ENCODE data around the gene ZNF440. TPM values are rescaled to one million over a fixed set of nuclear protein-coding genes. Genes with fewer than 3 reads are reported as not detected.
"Not testable (repeated sequence)": the region's sequence is repeated elsewhere in the genome, so short reads cannot be mapped to it uniquely, and the experiment has no call there.

ZNF440 gene
- total RNA-seq (2014; rRNA removed; shearing (Covaris generic); ENCODE audit: low replicate concordance), result 3.2 and 5.7 TPM in 2 replicates

- DNase-seq (ENCODE audit: low read depth), result peak; percentile 96
- in situ Hi-C loops (cut with HindIII; ENCODE audit: low pct_unique_long_range_greater_than_20kb, low sequenced_read_pairs), result no loop called here
These were observed at the start of gene ZNF440 for GRCh38 chr19:11814029-11814699. Gene ZNF440, plus strand, starts transcription at chr19:11814273. Its CDS starts 175 bp downstream, at chr19:11814448.

GRCh38 chr19:11766597-11767591, 47.2 kb upstream of the ZNF440 start, which contains the start of gene ZNF441:
Gene ZNF441, plus strand, starts transcription at chr19:11767000. Its CDS starts 194 bp downstream, at chr19:11767194.
- in situ Hi-C loops (cut with HindIII; ENCODE audit: low pct_unique_long_range_greater_than_20kb, low sequenced_read_pairs), result no loop called here
- DNase-seq (ENCODE audit: low read depth), result peak; percentile 99

- DNase-seq (ENCODE audit: low read depth), result peak; percentile 73
- in situ Hi-C loops (cut with HindIII; ENCODE audit: low pct_unique_long_range_greater_than_20kb, low sequenced_read_pairs), result no loop called here
These were observed 46.4 kb upstream of the ZNF440 start for GRCh38 chr19:11767633-11768133.

- no peak for DNase-seq (ENCODE audit: low read depth)
- in situ Hi-C loops (cut with HindIII; ENCODE audit: low pct_unique_long_range_greater_than_20kb, low sequenced_read_pairs), result no loop called here
These were observed 44.1 kb upstream of the ZNF440 start for GRCh38 chr19:11769995-11770394.

GRCh38 chr19:11771520-11771919, 42.6 kb upstream of the ZNF440 start:
- DNase-seq (ENCODE audit: low read depth); in situ Hi-C loops (cut with HindIII; ENCODE audit: low pct_unique_long_range_greater_than_20kb, low sequenced_read_pairs): not testable (repeated sequence)

GRCh38 chr19:11776669-11777068, 37.4 kb upstream of the ZNF440 start:
- in situ Hi-C loops (cut with HindIII; ENCODE audit: low pct_unique_long_range_greater_than_20kb, low sequenced_read_pairs); DNase-seq (ENCODE audit: low read depth): not testable (repeated sequence)

- no peak for DNase-seq (ENCODE audit: low read depth)
- in situ Hi-C loops (cut with HindIII; ENCODE audit: low pct_unique_long_range_greater_than_20kb, low sequenced_read_pairs), result no loop called here
These were observed 33.5 kb upstream of the ZNF440 start for GRCh38 chr19:11780431-11781020.

- no peak for DNase-seq (ENCODE audit: low read depth)
- in situ Hi-C loops (cut with HindIII; ENCODE audit: low pct_unique_long_range_greater_than_20kb, low sequenced_read_pairs), result no loop called here
These were observed 32.6 kb upstream of the ZNF440 start for GRCh38 chr19:11781295-11782057.

- no peak for DNase-seq (ENCODE audit: low read depth)
- in situ Hi-C loops (cut with HindIII; ENCODE audit: low pct_unique_long_range_greater_than_20kb, low sequenced_read_pairs), result no loop called here
These were observed 30.3 kb upstream of the ZNF440 start for GRCh38 chr19:11783767-11784166.

- DNase-seq (ENCODE audit: low read depth), result no peak
- in situ Hi-C loops (cut with HindIII; ENCODE audit: low pct_unique_long_range_greater_than_20kb, low sequenced_read_pairs), result no loop called here
These were observed 29.7 kb upstream of the ZNF440 start for GRCh38 chr19:11784356-11784755.

- in situ Hi-C loops (cut with HindIII; ENCODE audit: low pct_unique_long_range_greater_than_20kb, low sequenced_read_pairs), result no loop called here
- no peak for DNase-seq (ENCODE audit: low read depth)
These were observed 26.5 kb upstream of the ZNF440 start for GRCh38 chr19:11787536-11787935.

- in situ Hi-C loops (cut with HindIII; ENCODE audit: low pct_unique_long_range_greater_than_20kb, low sequenced_read_pairs), result no loop called here
- no peak for DNase-seq (ENCODE audit: low read depth)
These were observed 21.1 kb upstream of the ZNF440 start for GRCh38 chr19:11792942-11793341.

- in situ Hi-C loops (cut with HindIII; ENCODE audit: low pct_unique_long_range_greater_than_20kb, low sequenced_read_pairs), result no loop called here
- DNase-seq (ENCODE audit: low read depth), result peak; percentile 44
These were observed 16.6 kb upstream of the ZNF440 start for GRCh38 chr19:11797491-11797890.

GRCh38 chr19:11798391-11799330, 15.4 kb upstream of the ZNF440 start, which contains the start of gene ZNF491:
Gene ZNF491, plus strand, starts transcription at chr19:11798523. Its CDS starts 7,431 bp downstream, at chr19:11805954.
- in situ Hi-C loops (cut with HindIII; ENCODE audit: low pct_unique_long_range_greater_than_20kb, low sequenced_read_pairs), result no loop called here
- peak; percentile 54 for DNase-seq (ENCODE audit: low read depth)

- in situ Hi-C loops (cut with HindIII; ENCODE audit: low pct_unique_long_range_greater_than_20kb, low sequenced_read_pairs), result no loop called here
- DNase-seq (ENCODE audit: low read depth), result no peak
These were observed 7.5 kb upstream of the ZNF440 start for GRCh38 chr19:11806354-11807098.

GRCh38 chr19:11807099-11807380, 7.0 kb upstream of the ZNF440 start:
- DNase-seq (ENCODE audit: low read depth), result no peak
- in situ Hi-C loops (cut with HindIII; ENCODE audit: low pct_unique_long_range_greater_than_20kb, low sequenced_read_pairs), result no loop called here
